GM23338 (cell line): ENCODE measurements around the gene MAS1L.

Experiments
- CTCF ChIP-seq, 2 experiments: fragments of 200-600 bp in 1 of 2; sonication (generic) in 1 of 2; conservative IDR thresholded peaks; 2 replicates each; pipeline versions ENCODE4 v1.5.1 to v1.6.1; 2016 to 2017; ENCODE audit warnings: antibody characterized with exemption in 2 of 2, low read depth in 2 of 2, mild to moderate bottlenecking in 2 of 2, moderate library complexity in 1 of 2
- EZH2 ChIP-seq: fragments of 200-600 bp; sonication (generic); IDR thresholded peaks from one replicate; pipeline ENCODE4 v1.8.0; 2017; ENCODE audit warnings: antibody characterized with exemption, mild to moderate bottlenecking, low read depth; ENCODE audit not compliant: unreplicated experiment
- EZH2phosphoT487 ChIP-seq: fragments of 200-600 bp; sonication (generic); IDR thresholded peaks from one replicate; pipeline ENCODE4 v1.8.1; 2018; ENCODE audit warnings: antibody characterized with exemption; ENCODE audit not compliant: unreplicated experiment
- POLR2AphosphoS5 ChIP-seq: IDR thresholded peaks from 2 replicates; pipeline ENCODE4 v1.6.1; 2016; ENCODE audit warnings: antibody characterized with exemption, low read depth

DNA sequence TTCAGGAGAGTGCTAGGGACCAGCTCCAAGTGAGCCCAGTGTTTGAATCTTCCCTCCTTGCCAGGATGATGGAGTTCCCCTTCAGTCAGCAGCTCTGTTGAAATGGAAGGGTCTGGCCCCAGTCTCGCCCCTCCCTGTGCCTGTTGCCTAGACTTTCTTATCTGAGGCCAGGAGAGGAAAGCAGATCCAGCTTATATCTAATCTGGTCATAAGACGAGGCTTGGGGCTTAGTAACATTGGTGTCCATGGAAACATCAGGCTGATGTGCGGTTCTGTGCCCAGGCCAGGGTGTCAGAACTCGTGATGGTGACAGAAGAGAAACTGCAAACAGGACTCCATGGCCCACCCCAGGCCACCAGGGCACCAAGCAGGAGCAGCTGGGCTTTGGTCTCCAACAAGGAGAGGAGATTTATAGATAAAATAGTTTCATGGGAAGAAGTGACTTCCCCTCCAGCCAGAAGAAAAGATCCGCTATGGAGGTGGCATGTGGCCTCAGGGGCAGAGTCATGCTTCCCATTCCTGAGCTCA lies 9.8 kb downstream of the MAS1L start:
- TF ChIP-seq CTCF (conservative IDR thresholded peaks at IDR 0.05; ENCODE audit: low read depth in 2 of 2) = no peak
- TF ChIP-seq EZH2phosphoT487 = no peak
- no peak for TF ChIP-seq POLR2AphosphoS5
- no peak for TF ChIP-seq EZH2
